GM12873 (cell line): ENCODE measurements around the gene CD93.

Experiments used
- CTCF ChIP-seq: IDR thresholded peaks from 2 replicates; pipeline ENCODE4 v1.5.1; 2012; ENCODE audit warnings: low read depth, mild to moderate bottlenecking, moderate library complexity, low read length, control low read depth; ENCODE audit not compliant: insufficient read depth; ENCODE audit errors: missing control alignments

CD93 gene

GRCh38 chr20:23094927-23095326, 8.8 kb upstream of the CD93 start:
- no peak for TF ChIP-seq CTCF

- no peak for TF ChIP-seq CTCF
These were observed 8.2 kb upstream of the CD93 start for GRCh38 chr20:23094213-23094896.

GRCh38 chr20:23093613-23094012, 7.5 kb upstream of the CD93 start:
- TF ChIP-seq CTCF = no peak

GRCh38 chr20:23092861-23093495, 6.9 kb upstream of the CD93 start:
- TF ChIP-seq CTCF = no peak

GRCh38 chr20:23092384-23092756, 6.2 kb upstream of the CD93 start:
- TF ChIP-seq CTCF = no peak

- no peak for TF ChIP-seq CTCF
These were observed 5.7 kb upstream of the CD93 start for GRCh38 chr20:23091721-23092383.

GRCh38 chr20:23090878-23091277, 4.8 kb upstream of the CD93 start:
- TF ChIP-seq CTCF = no peak
